A549 (cell line): Measurements from ENCODE around the gene PKN3.

ENCODE experiments used
- CBX8 ChIP-seq: fragments of 200-600 bp; sonication (generic); IDR thresholded peaks from 2 replicates; pipeline ENCODE4 v1.6.1; 2016
- CEBPB ChIP-seq, 2 experiments: fragments of >200 bp in 1 of 2; sonication (Bioruptor Twin) in 1 of 2; formaldehyde crosslinking in 1 of 2; IDR thresholded peaks; 2 replicates each; pipeline ENCODE4 v1.6.1; 2012 to 2016
- CHD2 ChIP-seq: fragments of 150-350 bp; IDR thresholded peaks from 2 replicates; pipeline ENCODE4 v1.6.1; 2014; ENCODE audit warnings: low read length; ENCODE audit not compliant: partially characterized antibody
- CTCF ChIP-seq: fragments of >200 bp; sonication (Bioruptor Twin); formaldehyde crosslinking; IDR thresholded peaks from 3 replicates; pipeline ENCODE4 v1.5.1; 2016
- HDAC2 ChIP-seq: fragments of 200-600 bp; sonication (generic); IDR thresholded peaks from 2 replicates; pipeline ENCODE4 v1.6.1; 2016
- JUN ChIP-seq, 2 experiments: fragments of >200 bp; sonication (Bioruptor Twin); formaldehyde crosslinking; IDR thresholded peaks; 2 replicates in 1 of 2; 3 replicates in 1 of 2; pipeline ENCODE4 v1.6.1; 2016 to 2017
- KDM1A ChIP-seq: fragments of 200-600 bp; sonication (generic); IDR thresholded peaks from 2 replicates; pipeline ENCODE4 v1.6.1; 2016; ENCODE audit warnings: low read depth, mild to moderate bottlenecking
- MYC ChIP-seq: IDR thresholded peaks from 2 replicates; pipeline ENCODE4 v1.6.1; 2012; ENCODE audit warnings: mild to moderate bottlenecking, inconsistent platforms, low read length, improper control_type of control experiment, borderline replicate concordance
- NFE2L2 ChIP-seq: fragments of 150-350 bp; conservative IDR thresholded peaks from 2 replicates; pipeline ENCODE4 v1.6.1; 2014; ENCODE audit warnings: low read length
- POLR2A ChIP-seq: IDR thresholded peaks from 2 replicates; pipeline ENCODE4 v1.6.1; 2012; ENCODE audit warnings: mild to moderate bottlenecking, low read length
- POLR2AphosphoS2 ChIP-seq: conservative IDR thresholded peaks from 2 replicates; pipeline ENCODE4 v1.6.1; 2012; ENCODE audit warnings: low read length, improper control_type of control experiment, inconsistent platforms
- RCOR1 ChIP-seq: fragments of 150-350 bp; IDR thresholded peaks from 2 replicates; pipeline ENCODE4 v1.6.1; 2014; ENCODE audit warnings: antibody characterized with exemption, low read length, low read depth
- TP53 ChIP-seq: fragments of 250-450 bp; sonication (Bioruptor Pico); IDR thresholded peaks from 2 replicates; pipeline ENCODE4 v1.5.0; 2021; ENCODE audit warnings: mild to moderate bottlenecking, moderate library complexity

DNA sequence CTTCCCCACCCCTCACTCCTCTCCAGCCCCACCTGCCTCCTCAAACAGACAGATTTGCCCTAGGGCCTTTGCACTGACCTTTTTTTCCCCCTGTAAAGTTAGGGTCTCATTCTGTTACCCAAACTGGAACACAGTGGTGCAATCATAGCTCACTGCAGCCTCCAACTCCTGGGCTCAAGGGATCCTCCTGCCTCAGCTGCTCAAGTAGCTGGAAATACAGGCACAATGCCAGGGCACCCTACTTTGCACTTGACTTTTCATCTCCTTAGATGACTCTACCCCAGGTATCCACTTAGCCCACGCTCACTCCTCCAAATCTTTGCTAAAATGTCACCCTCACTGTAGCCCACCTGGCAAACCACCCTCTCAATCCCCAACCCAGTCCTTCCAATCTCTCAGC lies 47.8 kb upstream of the PKN3 start:
- TF ChIP-seq HDAC2 (no peak), CEBPB (IDR thresholded peaks at IDR 0.05) (no peak), MYC (no peak), CHD2 (no peak), RCOR1 (no peak), NFE2L2 (no peak), CTCF (no peak), POLR2A (no peak), POLR2AphosphoS2 (no peak), TP53 (CRISPR knock-in tag) (no peak), CBX8 (no peak), KDM1A (no peak), JUN (IDR thresholded peaks at IDR 0.05) (no peak)
